ENCODE measurements around the gene MYO5B. TPM values are rescaled to one million over a fixed set of nuclear protein-coding genes. Genes with fewer than 3 reads are reported as not detected.

The MYO5B gene
- total RNA-seq, 4 donors from 2014 or later = 6.3 to 35.2 (median 10.2) TPM

- WGBS, 2 donors = 91 to 96% methylated on average over 8 of the region's 8 CpGs
- Histone ChIP-seq H3K27ac (no peak overlapping the region), H3K4me1 (peaks cover 0 to 19% (median 2%) of the 10 kb centered on the region in 4 donors), H3K9me3 (no peaks in the 10 kb centered on the region), H3K4me3 (no peak overlapping the region), H3K36me3 (no peaks in the 10 kb centered on the region), H3K27me3 (peaks cover 0 to 6% of the 10 kb centered on the region in 2 donors)
- DNase-seq (ENCODE audit: low spot score in 2 of 2) = no peak
- TF ChIP-seq CTCF (IDR thresholded peaks at IDR 0.05) = no peak
- no peak for TF ChIP-seq POLR2A (IDR thresholded peaks at IDR 0.05)
Observed at GRCh38 chr18:49847524-49847923, 347.4 kb downstream of the MYO5B start.

GRCh38 chr18:49846718-49847470 lies 348.1 kb downstream of the MYO5B start:
- H3K9me3 ChIP-seq = no peaks in the 10 kb centered on the region
- no peak overlapping the region for H3K4me3 ChIP-seq
- peaks cover 0 to 6% of the 10 kb centered on the region in 2 donors for H3K27me3 ChIP-seq
- no peak for DNase-seq (ENCODE audit: low spot score in 2 of 2)
- peaks cover 0 to 19% (median 2%) of the 10 kb centered on the region in 4 donors for H3K4me1 ChIP-seq
- no peaks in the 10 kb centered on the region for H3K36me3 ChIP-seq
- no peak for TF ChIP-seq POLR2A (IDR thresholded peaks at IDR 0.05)
- no peak for TF ChIP-seq CTCF (IDR thresholded peaks at IDR 0.05)
- no peak for TF ChIP-seq EP300 (IDR thresholded peaks at IDR 0.05)
- 65 to 70% methylated on average over 10 of the region's 10 CpGs for WGBS, 2 donors
- H3K27ac ChIP-seq = no peak overlapping the region

- Histone ChIP-seq H3K4me1 (peaks cover 0 to 19% (median 2%) of the 10 kb centered on the region in 4 donors), H3K27me3 (peaks cover 0 to 6% of the 10 kb centered on the region in 2 donors), H3K4me3 (no peak overlapping the region), H3K27ac (no peak overlapping the region), H3K36me3 (no peaks in the 10 kb centered on the region), H3K9me3 (no peaks in the 10 kb centered on the region)
- 38 to 60% methylated on average over 5 of the region's 5 CpGs for WGBS, 2 donors
- TF ChIP-seq CTCF (IDR thresholded peaks at IDR 0.05) (no peak), POLR2A (IDR thresholded peaks at IDR 0.05) (no peak), EP300 (IDR thresholded peaks at IDR 0.05) (no peak)
- DNase-seq (ENCODE audit: low spot score in 2 of 2) = peak in 1 of 2 donors; percentile 5
Observed at GRCh38 chr18:49846361-49846662, 348.6 kb downstream of the MYO5B start.

- H3K36me3 ChIP-seq = no peaks in the 10 kb centered on the region
- H3K27me3 ChIP-seq = peaks cover 0 to 6% of the 10 kb centered on the region in 2 donors
- H3K9me3 ChIP-seq = no peaks in the 10 kb centered on the region
- WGBS, 2 donors = 63 to 73% methylated on average over 5 to 6 of the region's 6 CpGs
- DNase-seq (ENCODE audit: low spot score in 2 of 2) = peak in 1 of 2 donors; percentile 4
- no peak for TF ChIP-seq EP300 (IDR thresholded peaks at IDR 0.05)
- no peak for TF ChIP-seq POLR2A (IDR thresholded peaks at IDR 0.05)
- TF ChIP-seq CTCF (IDR thresholded peaks at IDR 0.05) = no peak
- H3K4me1 ChIP-seq = peaks cover 0 to 19% (median 2%) of the 10 kb centered on the region in 4 donors
- no peak overlapping the region for H3K27ac ChIP-seq
- H3K4me3 ChIP-seq = no peak overlapping the region
Observed at GRCh38 chr18:49845629-49846360, 349.2 kb downstream of the MYO5B start.

- Histone ChIP-seq H3K4me3 (no peak overlapping the region), H3K27me3 (peaks cover 0 to 6% of the 10 kb centered on the region in 2 donors), H3K27ac (no peak overlapping the region), H3K9me3 (no peaks in the 10 kb centered on the region), H3K4me1 (peaks cover 0 to 17% (median 2%) of the 10 kb centered on the region in 4 donors), H3K36me3 (no peaks in the 10 kb centered on the region)
- 67 to 85% methylated on average over 1 of the region's 1 CpG for WGBS, 2 donors
- no peak for TF ChIP-seq POLR2A (IDR thresholded peaks at IDR 0.05)
- TF ChIP-seq EP300 (IDR thresholded peaks at IDR 0.05) = no peak
- no peak for TF ChIP-seq CTCF (IDR thresholded peaks at IDR 0.05)
- DNase-seq (ENCODE audit: low spot score in 2 of 2) = peak in 1 of 2 donors; percentile 0
Observed at GRCh38 chr18:49844903-49845302, 350.0 kb downstream of the MYO5B start.
